Stimulated activated CD8-positive, alpha-beta memory T cell treated with anti-CD3 and anti-CD28 coated beads, Interleukin-2, amount 100 ng/mL, for 1 hour (primary cell): ENCODE data around the gene UNC5CL.
A peak's percentile ranks its signal among the peaks of the same experiment; 100 is the strongest.
"Not testable (repeated sequence)": the region's sequence is repeated elsewhere in the genome, so short reads cannot be mapped to it uniquely, and the experiment has no call there.

Source experiments
- DNase-seq, 2 donors: peaks; one replicate each; pipeline ENCODE4 v3.0.0-alpha.2; 2020; ENCODE audit warnings: low read depth in 2 of 2

Gene UNC5CL

GRCh38 chr6:41008011-41008410, 31.0 kb downstream of the UNC5CL start:
- DNase-seq: no peak

GRCh38 chr6:41006980-41007379, 32.0 kb downstream of the UNC5CL start:
- not testable (repeated sequence) for DNase-seq

GRCh38 chr6:41006217-41006616, 32.8 kb downstream of the UNC5CL start:
- peak; percentile 23 to 29 for DNase-seq

GRCh38 chr6:41002168-41002567, 36.9 kb downstream of the UNC5CL start:
- DNase-seq: no peak

GRCh38 chr6:41000248-41000647, 38.8 kb downstream of the UNC5CL start:
- no peak for DNase-seq

GRCh38 chr6:40999569-40999968, 39.5 kb downstream of the UNC5CL start:
- DNase-seq: no peak

GRCh38 chr6:40998661-40999060, 40.4 kb downstream of the UNC5CL start:
- DNase-seq: no peak

GRCh38 chr6:40997234-40997957, 41.6 kb downstream of the UNC5CL start:
- DNase-seq: no peak

- no peak for DNase-seq
Measured at GRCh38 chr6:40996591-40997233, 42.3 kb downstream of the UNC5CL start.

GRCh38 chr6:40992746-40993145, 46.3 kb downstream of the UNC5CL start:
- DNase-seq: no peak

- DNase-seq: no peak
Measured at GRCh38 chr6:40990301-40990700, 48.7 kb downstream of the UNC5CL start.

- DNase-seq: no peak
Measured at GRCh38 chr6:40989204-40990169, 49.5 kb downstream of the UNC5CL start.

- DNase-seq: no peak
Measured at GRCh38 chr6:40988634-40989033, 50.4 kb downstream of the UNC5CL start.

- no peak for DNase-seq
Measured at GRCh38 chr6:40986921-40987819, 51.9 kb downstream of the UNC5CL start.

GRCh38 chr6:40986364-40986763, 52.7 kb downstream of the UNC5CL start:
- no peak for DNase-seq

- DNase-seq: no peak
Measured at GRCh38 chr6:40983752-40984151, 55.3 kb downstream of the UNC5CL start.

- DNase-seq: no peak
Measured at GRCh38 chr6:40982917-40983316, 56.1 kb downstream of the UNC5CL start.

GRCh38 chr6:40978687-40979289, 60.2 kb downstream of the UNC5CL start:
- DNase-seq: no peak

- DNase-seq: no peak
Measured at GRCh38 chr6:40977695-40978094, 61.3 kb downstream of the UNC5CL start.

GRCh38 chr6:40977085-40977484, 61.9 kb downstream of the UNC5CL start:
- DNase-seq: no peak
